NCI-H2107 treated with DMSO at 0.1 percent for 48 hours (cell line): Measurements from ENCODE around the gene CEMP1.

ENCODE experiments used
- DNase-seq: peaks from one replicate; lab custom pipeline; 2025; ENCODE audit not compliant: unreplicated experiment; lab: John Stamatoyannopoulos, UW

Gene CEMP1

DNA sequence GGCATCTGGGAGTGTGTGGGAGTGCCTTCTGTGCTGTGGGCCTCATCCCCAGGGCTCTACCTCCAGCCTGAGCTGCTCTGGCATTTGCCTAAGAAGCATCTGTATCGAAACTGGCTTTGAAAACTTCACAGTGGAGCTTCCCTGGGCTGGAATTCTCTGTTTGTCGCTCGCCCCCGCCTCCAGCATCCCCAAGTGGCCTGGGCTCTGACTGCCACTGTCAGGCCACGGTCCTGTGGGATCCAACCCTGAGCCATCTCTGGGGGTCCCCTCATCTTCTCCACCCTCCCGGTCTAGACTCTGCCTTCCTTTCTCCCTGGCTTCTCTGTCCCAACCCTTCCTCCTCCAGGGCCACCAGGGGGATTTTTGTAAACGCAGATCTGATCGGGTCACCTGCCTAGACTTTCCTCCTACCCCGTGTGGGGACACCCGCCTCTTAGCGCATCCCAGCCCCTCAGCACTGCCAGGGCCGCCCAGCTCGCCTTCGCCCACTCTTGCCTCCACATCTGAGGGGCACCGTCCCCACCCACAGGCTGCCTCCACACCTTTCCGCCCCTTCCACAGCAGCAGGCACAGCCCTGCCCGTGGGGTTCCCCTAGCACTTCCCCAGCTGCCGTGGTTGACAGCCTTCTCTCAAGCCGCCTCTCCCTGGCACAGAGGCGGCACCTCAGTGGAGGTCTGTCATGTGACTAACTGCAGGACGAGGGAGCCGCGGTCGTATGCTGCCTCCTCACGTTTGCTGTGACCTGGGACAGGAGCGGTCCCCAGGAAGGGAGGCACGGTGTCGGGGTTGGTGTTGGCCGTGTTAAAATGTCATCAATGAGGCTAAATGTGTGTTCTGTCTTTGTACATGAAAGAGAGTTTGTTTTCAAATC, 44.3 kb downstream of the CEMP1 start:
- peak; percentile 58 for DNase-seq

DNA sequence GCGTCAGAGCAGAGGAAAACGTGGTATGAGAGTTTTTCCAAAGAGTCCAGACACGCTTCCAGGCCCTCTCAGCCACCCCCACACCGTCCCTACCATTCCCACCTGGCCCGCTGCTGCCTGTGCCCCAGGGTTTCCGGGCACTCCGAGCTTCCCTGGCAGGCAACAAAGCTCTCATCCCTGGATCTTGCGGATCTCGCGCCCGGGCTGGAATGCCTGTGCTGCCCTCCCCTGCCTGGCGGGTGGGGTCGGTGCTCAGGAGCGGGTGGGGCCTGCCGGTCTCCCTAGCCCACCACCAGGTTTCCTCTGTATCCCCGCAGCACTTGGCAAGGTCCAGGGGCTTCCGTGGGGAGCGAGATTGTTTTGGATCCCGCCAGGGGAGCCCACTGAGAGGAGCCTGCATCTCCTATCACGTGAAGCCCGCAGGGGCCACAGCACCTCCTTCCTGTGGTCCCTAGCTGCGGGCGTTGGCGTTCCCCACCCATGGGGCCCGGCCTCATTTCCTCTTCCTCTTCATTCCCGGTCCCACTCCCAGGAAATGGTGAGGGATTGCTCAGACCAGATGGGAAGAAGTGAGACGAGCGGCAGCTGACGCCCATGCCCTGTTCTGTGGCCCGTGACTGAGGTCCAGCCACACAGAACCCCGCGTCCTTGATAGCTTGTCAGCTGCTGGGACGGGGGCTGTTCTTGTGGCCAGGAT, 45.2 kb downstream of the CEMP1 start:
- no peak for DNase-seq

DNA sequence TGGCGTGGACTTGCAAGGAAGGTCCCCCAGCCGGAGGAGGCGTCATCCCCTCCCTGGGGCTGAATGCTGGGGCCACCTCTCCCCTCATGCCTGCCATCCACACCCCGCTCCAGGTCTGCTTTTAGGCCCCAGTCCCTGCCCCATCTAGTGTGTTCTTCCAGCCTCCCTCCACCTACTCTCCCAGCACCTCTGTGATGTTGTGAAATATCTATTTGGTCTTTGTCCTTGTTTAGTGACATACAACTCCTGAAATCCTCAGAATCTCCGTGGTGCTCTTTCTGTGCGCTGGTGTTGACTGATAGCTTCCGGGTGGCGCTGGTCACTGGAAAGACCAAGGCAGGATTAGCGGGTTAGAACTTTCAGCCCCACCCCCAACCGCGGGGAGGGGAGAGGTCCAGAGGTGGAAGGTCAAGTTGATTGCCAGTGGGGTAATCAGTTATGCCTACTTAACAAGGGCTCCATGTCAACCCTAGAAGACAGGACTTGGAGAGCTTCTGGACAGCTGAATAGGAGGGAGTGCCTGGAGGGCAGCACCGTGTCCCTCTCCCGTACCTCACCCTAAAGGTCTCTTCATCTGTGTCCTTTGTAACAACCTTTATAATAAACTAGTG, 46.2 kb downstream of the CEMP1 start:
- no peak for DNase-seq

DNA sequence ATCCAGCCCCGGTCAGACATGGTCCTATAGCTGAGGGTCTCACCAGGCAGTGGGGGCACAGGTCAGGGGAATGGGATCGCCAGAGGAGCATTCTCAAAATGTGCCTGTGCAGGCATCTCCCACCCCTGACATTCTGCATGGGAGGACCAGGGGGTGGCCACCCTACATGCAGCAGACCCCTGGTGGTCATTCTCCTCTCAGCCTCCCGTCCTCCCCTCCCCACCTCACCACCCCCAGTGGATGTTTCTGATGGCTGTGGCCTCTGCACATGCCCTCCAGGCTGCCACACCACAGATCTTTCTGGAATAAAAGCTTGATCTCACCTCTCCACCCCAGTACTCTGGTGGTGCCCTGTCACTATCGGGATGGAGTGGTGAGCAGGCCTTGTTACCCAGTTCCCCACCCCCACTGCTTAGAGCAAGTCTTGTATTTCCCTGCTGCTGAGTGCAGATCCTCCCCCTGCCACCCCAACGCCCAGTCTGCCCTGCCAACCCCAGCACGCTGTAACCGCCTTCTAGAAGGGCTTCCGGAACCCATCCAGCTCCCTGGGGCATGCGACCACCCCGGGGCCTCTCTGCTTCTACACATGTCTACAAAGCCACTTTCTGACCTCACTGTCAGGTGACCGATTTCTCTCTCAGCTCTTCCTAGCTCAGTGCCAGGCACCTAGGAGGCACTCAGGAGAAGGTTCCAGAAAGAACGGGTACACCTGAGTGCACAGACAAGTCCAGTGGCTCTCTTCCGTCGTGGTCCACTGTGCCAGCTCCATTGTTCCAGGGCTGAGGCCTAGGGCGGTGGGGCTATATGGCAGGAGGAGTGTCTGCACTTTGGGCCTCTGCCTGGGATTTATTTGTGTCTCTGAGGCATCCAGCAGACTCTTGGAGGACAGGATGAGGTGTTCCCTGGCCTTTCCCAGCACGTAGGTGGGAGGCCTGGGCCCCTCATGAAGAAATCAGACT, 47.0 kb downstream of the CEMP1 start:
- DNase-seq, result no peak

GRCh38 chr16:2482708-2483534, 48.3 kb downstream of the CEMP1 start:
- peak; percentile 83 for DNase-seq

- DNase-seq, result no peak
Observed at GRCh38 chr16:2482249-2482648, 49.0 kb downstream of the CEMP1 start.

- no peak for DNase-seq
Observed at GRCh38 chr16:2481676-2482075, 49.5 kb downstream of the CEMP1 start.

DNA sequence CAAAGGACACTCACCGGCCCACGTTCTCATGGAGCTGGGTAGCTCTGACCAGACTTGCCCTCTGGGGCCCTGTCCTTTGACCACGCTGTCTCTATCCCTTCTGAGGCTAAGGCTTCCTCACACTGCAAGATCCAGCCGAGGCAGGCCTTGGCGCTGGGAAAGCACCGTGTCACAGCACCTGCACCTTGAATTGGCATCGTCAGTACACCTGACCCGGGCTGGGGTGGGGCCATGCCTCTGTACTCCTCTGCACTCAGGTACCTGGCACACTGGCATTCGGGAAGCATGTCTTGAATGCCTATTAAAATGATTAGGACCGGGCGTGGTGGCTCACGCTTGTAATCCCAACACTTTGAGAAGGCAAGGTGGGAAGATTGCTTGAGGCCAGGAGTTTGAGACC, 50.3 kb downstream of the CEMP1 start:
- no peak for DNase-seq
